ACHN (cell line): ENCODE measurements around the gene MVP.
A peak's percentile ranks its signal among the peaks of the same experiment; 100 is the strongest.

Source experiments
- DNase-seq: peaks from one replicate; pipeline ENCODE4 v3.0.0-alpha.2; 2015
- in situ Hi-C: cut with HindIII; loops from 2 replicates; pipeline ENCODE4 v1.10.0; 2017; ENCODE audit warnings: low sequenced_read_pairs, low pct_ligation_motif_present, low pct_unique_long_range_greater_than_20kb

Gene MVP

GRCh38 chr16:29802416-29802935 is 17.8 kb upstream of the MVP start:
- no peak for DNase-seq
- in situ Hi-C loops = no loop called here

GRCh38 chr16:29804020-29804419 is 16.2 kb upstream of the MVP start:
- peak; percentile 33 for DNase-seq
- in situ Hi-C loops = no loop called here

GRCh38 chr16:29804455-29805231 is 15.6 kb upstream of the MVP start:
- peak; percentile 66 for DNase-seq
- in situ Hi-C loops = no loop called here

- peak; percentile 98 for DNase-seq
- in situ Hi-C loops = no loop called here
Observed at GRCh38 chr16:29805232-29806098, 14.8 kb upstream of the MVP start.

- in situ Hi-C loops = no loop called here
- DNase-seq = no peak
Observed at GRCh38 chr16:29806099-29806579, 14.1 kb upstream of the MVP start, which contains the start of gene MAZ. Gene MAZ, plus strand, starts transcription at chr16:29806529. Its CDS starts 173 bp downstream, at chr16:29806702.

- in situ Hi-C loops = no loop called here
- peak; percentile 72 for DNase-seq
Observed at GRCh38 chr16:29806641-29807425, 13.4 kb upstream of the MVP start.

GRCh38 chr16:29807426-29808218 is 12.6 kb upstream of the MVP start:
- in situ Hi-C loops = no loop called here
- DNase-seq = peak; percentile 90

- no peak for DNase-seq
Observed at GRCh38 chr16:29808219-29808900, 11.9 kb upstream of the MVP start.

GRCh38 chr16:29809031-29809747 is 11.1 kb upstream of the MVP start:
- no peak for DNase-seq
- in situ Hi-C loops = no loop called here

More at GRCh38 chr16:29808219-29808900, 11.9 kb upstream of the MVP start:
- in situ Hi-C loops = no loop called here

GRCh38 chr16:29809850-29810698 is 10.2 kb upstream of the MVP start:
- in situ Hi-C loops = no loop called here
- DNase-seq = no peak

GRCh38 chr16:29810699-29811169 is 9.5 kb upstream of the MVP start:
- DNase-seq = no peak
- in situ Hi-C loops = no loop called here

- in situ Hi-C loops = no loop called here
- DNase-seq = peak; percentile 99
Observed at GRCh38 chr16:29811170-29811895, 8.9 kb upstream of the MVP start.

GRCh38 chr16:29811896-29812665 is 8.2 kb upstream of the MVP start, which contains the start of gene PRRT2:
Gene PRRT2, plus strand, starts transcription at chr16:29812193. Its CDS starts 862 bp downstream, at chr16:29813055.
- DNase-seq = peak; percentile 59
- in situ Hi-C loops = no loop called here
